GM12878 (cell line): ENCODE results near the gene ULBP1. TPM values are rescaled to one million over a fixed set of nuclear protein-coding genes. Genes with fewer than 3 reads are reported as not detected.

Experiments used
- ASH2L ChIP-seq: fragments of 300-600, 200-600 bp; sonication (generic); IDR thresholded peaks from 2 replicates; pipeline ENCODE4 v1.6.1; 2017; ENCODE audit warnings: low read depth, mild to moderate bottlenecking, borderline replicate concordance
- BACH1 ChIP-seq: fragments of 450-650 bp; IDR thresholded peaks from 2 replicates; pipeline ENCODE4 v1.6.1; 2017; ENCODE audit warnings: mild to moderate bottlenecking, borderline replicate concordance
- BCL11A ChIP-seq: IDR thresholded peaks from 2 replicates; pipeline ENCODE4 v1.6.1; 2011; ENCODE audit warnings: low read depth, low read length
- CBX3 ChIP-seq: fragments of 200-600 bp; sonication (generic); IDR thresholded peaks from 2 replicates; pipeline ENCODE4 v1.6.1; 2016; ENCODE audit warnings: low read depth, borderline replicate concordance
- KLF5 ChIP-seq: fragments of 450-650 bp; IDR thresholded peaks from 2 replicates; pipeline ENCODE4 v1.6.1; 2014; ENCODE audit warnings: mild to moderate bottlenecking; ENCODE audit not compliant: partially characterized antibody
- MEF2A ChIP-seq: IDR thresholded peaks from 2 replicates; pipeline ENCODE4 v1.6.1; 2011; ENCODE audit warnings: low read depth, mild to moderate bottlenecking, low read length, moderate library complexity; ENCODE audit not compliant: insufficient read depth
- MTA2 ChIP-seq: fragments of 450-650 bp; IDR thresholded peaks from 2 replicates; pipeline ENCODE4 v1.6.1; 2016; ENCODE audit warnings: low read depth, mild to moderate bottlenecking, moderate library complexity
- SIN3A ChIP-seq: IDR thresholded peaks from 2 replicates; pipeline ENCODE4 v1.6.1; 2012; ENCODE audit warnings: low read depth, low read length, improper control_type of control experiment
- TAF1 ChIP-seq: IDR thresholded peaks from 2 replicates; pipeline ENCODE4 v1.6.1; 2011; ENCODE audit warnings: mild to moderate bottlenecking, low read depth, low read length, borderline replicate concordance
- polyA plus RNA-seq, 11 experiments: library from polyadenylated mRNA; depleted of rRNA in 4 of 11; unstranded in 6 of 11; stranded (reverse) in 5 of 11; fragments of >200 nt; fragmentation: Nextera tagmentation in 4 of 11; fragmentation: Illumina TruSeq in 1 of 11; extraction: Ambion mirVana in 4 of 11; extraction: Trizol in 1 of 11; gene quantifications; 1 replicate in 1 of 11; 2 replicates in 10 of 11; pipeline versions ENCODE4 v1.2.1 to v1.2.3, GENCODE V29; 2011 to 2016; ENCODE audit warnings: inconsistent platforms in 2 of 11, missing spikeins in 2 of 11, low read depth in 1 of 11
- total RNA-seq, 4 experiments: library from RNA; depleted of rRNA in 3 of 4; stranded (reverse); fragments of >200 nt in 3 of 4; fragmentation: Illumina TruSeq in 1 of 4; extraction: Trizol in 1 of 4; gene quantifications; 2 replicates each; pipeline versions ENCODE4 v1.2.1 to v1.2.3, GENCODE V29; 2013 to 2021
- TF ChIP-seq, protein P1 (sequence below): fragments of 450-650 bp; IDR thresholded peaks from 2 replicates; pipeline ENCODE4 v1.6.1; 2017; ENCODE audit warnings: low read depth, mild to moderate bottlenecking, moderate library complexity
- TF ChIP-seq, protein P2 (sequence below): fragments of 450-650 bp; IDR thresholded peaks from 2 replicates; pipeline ENCODE4 v1.6.1; 2017; ENCODE audit warnings: mild to moderate bottlenecking, moderate library complexity
- TF ChIP-seq, protein P3 (sequence below): fragments of 450-650 bp; IDR thresholded peaks from 2 replicates; pipeline ENCODE4 v1.6.1; 2017; ENCODE audit warnings: borderline replicate concordance
- TF ChIP-seq, protein P4 (sequence below): fragments of 450-650 bp; conservative IDR thresholded peaks from 2 replicates; pipeline ENCODE4 v1.6.1; 2017; ENCODE audit warnings: mild to moderate bottlenecking, moderate library complexity
- TF ChIP-seq, protein P5 (sequence below): IDR thresholded peaks from 2 replicates; pipeline ENCODE4 v1.6.1; 2012; ENCODE audit warnings: improper control_type of control experiment, low read depth, low read length; ENCODE audit not compliant: insufficient replicate concordance

ULBP1 gene
- total and polyA plus RNA-seq, 10 of the 15 experiments (the other 5 are each of a cell fraction or from before 2014, with no cell fraction given) = 0.02 to 0.12 (median 0.04) TPM; not detected in 7

DNA sequence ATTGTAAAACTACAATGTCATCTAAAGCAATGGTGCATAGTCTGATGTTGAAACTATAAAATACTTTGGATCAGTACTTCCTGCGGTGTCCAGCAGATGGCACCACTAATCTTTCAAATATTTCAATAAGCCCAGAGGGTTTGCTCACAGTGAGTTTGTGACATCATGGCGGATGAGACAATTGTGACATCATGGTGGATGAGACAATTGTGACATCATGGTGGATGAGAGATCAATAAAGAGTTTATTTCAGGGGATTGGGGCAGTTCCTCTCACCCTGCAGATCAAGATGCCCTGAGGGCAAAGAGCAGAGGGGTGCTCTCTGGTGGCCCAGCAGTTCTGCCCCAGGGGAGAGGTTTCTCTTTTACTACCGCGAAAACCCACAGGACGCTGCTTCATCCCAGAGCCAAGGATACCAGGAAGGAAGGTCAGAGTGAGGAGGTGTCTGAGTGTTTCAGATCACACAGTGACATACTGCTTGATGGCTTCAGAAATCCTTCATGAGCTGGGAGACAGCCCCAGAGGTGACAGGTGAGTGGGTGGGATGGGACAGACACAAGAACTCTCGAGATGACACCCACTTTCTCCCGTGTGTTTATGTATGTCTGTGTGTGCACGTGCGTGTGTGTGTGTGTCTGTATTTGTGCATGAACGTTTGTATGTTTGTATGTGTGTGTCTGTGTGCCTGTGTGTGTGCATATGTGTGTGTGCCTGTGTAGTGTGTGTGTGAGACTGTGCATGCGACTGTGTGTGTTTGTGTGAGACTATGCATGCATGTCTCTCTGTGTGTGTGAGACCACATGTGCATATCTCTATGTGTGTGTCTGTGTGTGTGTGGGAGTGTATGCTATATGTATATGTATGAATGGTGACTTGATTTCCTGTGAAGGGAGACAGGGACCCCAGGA, 29.2 kb upstream of the ULBP1 start (continued):
- TF ChIP-seq, protein P1, sequence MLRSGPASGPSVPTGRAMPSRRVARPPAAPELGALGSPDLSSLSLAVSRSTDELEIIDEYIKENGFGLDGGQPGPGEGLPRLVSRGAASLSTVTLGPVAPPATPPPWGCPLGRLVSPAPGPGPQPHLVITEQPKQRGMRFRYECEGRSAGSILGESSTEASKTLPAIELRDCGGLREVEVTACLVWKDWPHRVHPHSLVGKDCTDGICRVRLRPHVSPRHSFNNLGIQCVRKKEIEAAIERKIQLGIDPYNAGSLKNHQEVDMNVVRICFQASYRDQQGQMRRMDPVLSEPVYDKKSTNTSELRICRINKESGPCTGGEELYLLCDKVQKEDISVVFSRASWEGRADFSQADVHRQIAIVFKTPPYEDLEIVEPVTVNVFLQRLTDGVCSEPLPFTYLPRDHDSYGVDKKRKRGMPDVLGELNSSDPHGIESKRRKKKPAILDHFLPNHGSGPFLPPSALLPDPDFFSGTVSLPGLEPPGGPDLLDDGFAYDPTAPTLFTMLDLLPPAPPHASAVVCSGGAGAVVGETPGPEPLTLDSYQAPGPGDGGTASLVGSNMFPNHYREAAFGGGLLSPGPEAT = no peak
- TF ChIP-seq KLF5 = no peak
- TF ChIP-seq, protein P2, sequence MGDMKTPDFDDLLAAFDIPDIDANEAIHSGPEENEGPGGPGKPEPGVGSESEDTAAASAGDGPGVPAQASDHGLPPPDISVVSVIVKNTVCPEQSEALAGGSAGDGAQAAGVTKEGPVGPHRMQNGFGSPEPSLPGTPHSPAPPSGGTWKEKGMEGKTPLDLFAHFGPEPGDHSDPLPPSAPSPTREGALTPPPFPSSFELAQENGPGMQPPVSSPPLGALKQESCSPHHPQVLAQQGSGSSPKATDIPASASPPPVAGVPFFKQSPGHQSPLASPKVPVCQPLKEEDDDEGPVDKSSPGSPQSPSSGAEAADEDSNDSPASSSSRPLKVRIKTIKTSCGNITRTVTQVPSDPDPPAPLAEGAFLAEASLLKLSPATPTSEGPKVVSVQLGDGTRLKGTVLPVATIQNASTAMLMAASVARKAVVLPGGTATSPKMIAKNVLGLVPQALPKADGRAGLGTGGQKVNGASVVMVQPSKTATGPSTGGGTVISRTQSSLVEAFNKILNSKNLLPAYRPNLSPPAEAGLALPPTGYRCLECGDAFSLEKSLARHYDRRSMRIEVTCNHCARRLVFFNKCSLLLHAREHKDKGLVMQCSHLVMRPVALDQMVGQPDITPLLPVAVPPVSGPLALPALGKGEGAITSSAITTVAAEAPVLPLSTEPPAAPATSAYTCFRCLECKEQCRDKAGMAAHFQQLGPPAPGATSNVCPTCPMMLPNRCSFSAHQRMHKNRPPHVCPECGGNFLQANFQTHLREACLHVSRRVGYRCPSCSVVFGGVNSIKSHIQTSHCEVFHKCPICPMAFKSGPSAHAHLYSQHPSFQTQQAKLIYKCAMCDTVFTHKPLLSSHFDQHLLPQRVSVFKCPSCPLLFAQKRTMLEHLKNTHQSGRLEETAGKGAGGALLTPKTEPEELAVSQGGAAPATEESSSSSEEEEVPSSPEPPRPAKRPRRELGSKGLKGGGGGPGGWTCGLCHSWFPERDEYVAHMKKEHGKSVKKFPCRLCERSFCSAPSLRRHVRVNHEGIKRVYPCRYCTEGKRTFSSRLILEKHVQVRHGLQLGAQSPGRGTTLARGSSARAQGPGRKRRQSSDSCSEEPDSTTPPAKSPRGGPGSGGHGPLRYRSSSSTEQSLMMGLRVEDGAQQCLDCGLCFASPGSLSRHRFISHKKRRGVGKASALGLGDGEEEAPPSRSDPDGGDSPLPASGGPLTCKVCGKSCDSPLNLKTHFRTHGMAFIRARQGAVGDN = no peak
- TF ChIP-seq, protein P3, sequence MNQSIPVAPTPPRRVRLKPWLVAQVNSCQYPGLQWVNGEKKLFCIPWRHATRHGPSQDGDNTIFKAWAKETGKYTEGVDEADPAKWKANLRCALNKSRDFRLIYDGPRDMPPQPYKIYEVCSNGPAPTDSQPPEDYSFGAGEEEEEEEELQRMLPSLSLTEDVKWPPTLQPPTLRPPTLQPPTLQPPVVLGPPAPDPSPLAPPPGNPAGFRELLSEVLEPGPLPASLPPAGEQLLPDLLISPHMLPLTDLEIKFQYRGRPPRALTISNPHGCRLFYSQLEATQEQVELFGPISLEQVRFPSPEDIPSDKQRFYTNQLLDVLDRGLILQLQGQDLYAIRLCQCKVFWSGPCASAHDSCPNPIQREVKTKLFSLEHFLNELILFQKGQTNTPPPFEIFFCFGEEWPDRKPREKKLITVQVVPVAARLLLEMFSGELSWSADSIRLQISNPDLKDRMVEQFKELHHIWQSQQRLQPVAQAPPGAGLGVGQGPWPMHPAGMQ = no peak
- no peak for TF ChIP-seq BACH1
- TF ChIP-seq MEF2A = no peak
- TF ChIP-seq BCL11A = no peak
- TF ChIP-seq ASH2L = no peak
- no peak for TF ChIP-seq CBX3
- TF ChIP-seq, protein P4, sequence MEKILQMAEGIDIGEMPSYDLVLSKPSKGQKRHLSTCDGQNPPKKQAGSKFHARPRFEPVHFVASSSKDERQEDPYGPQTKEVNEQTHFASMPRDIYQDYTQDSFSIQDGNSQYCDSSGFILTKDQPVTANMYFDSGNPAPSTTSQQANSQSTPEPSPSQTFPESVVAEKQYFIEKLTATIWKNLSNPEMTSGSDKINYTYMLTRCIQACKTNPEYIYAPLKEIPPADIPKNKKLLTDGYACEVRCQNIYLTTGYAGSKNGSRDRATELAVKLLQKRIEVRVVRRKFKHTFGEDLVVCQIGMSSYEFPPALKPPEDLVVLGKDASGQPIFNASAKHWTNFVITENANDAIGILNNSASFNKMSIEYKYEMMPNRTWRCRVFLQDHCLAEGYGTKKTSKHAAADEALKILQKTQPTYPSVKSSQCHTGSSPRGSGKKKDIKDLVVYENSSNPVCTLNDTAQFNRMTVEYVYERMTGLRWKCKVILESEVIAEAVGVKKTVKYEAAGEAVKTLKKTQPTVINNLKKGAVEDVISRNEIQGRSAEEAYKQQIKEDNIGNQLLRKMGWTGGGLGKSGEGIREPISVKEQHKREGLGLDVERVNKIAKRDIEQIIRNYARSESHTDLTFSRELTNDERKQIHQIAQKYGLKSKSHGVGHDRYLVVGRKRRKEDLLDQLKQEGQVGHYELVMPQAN = no peak
- TF ChIP-seq, protein P5, sequence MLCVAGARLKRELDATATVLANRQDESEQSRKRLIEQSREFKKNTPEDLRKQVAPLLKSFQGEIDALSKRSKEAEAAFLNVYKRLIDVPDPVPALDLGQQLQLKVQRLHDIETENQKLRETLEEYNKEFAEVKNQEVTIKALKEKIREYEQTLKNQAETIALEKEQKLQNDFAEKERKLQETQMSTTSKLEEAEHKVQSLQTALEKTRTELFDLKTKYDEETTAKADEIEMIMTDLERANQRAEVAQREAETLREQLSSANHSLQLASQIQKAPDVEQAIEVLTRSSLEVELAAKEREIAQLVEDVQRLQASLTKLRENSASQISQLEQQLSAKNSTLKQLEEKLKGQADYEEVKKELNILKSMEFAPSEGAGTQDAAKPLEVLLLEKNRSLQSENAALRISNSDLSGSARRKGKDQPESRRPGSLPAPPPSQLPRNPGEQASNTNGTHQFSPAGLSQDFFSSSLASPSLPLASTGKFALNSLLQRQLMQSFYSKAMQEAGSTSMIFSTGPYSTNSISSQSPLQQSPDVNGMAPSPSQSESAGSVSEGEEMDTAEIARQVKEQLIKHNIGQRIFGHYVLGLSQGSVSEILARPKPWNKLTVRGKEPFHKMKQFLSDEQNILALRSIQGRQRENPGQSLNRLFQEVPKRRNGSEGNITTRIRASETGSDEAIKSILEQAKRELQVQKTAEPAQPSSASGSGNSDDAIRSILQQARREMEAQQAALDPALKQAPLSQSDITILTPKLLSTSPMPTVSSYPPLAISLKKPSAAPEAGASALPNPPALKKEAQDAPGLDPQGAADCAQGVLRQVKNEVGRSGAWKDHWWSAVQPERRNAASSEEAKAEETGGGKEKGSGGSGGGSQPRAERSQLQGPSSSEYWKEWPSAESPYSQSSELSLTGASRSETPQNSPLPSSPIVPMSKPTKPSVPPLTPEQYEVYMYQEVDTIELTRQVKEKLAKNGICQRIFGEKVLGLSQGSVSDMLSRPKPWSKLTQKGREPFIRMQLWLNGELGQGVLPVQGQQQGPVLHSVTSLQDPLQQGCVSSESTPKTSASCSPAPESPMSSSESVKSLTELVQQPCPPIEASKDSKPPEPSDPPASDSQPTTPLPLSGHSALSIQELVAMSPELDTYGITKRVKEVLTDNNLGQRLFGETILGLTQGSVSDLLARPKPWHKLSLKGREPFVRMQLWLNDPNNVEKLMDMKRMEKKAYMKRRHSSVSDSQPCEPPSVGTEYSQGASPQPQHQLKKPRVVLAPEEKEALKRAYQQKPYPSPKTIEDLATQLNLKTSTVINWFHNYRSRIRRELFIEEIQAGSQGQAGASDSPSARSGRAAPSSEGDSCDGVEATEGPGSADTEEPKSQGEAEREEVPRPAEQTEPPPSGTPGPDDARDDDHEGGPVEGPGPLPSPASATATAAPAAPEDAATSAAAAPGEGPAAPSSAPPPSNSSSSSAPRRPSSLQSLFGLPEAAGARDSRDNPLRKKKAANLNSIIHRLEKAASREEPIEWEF = no peak
- no peak for TF ChIP-seq MTA2
- no peak for TF ChIP-seq TAF1
- TF ChIP-seq SIN3A = no peak
